Right lobe of liver (tissue), 6 donors: Measurements from ENCODE around the gene PARD6B. TPM values are rescaled to one million over a fixed set of nuclear protein-coding genes. Genes with fewer than 3 reads are reported as not detected.

Experiments used
- ATAC-seq, 4 donors: fragments of 200-7000 bp; cut with Tn5 transposase; one replicate each; pipeline ENCODE4 v1.9.1; 2020; ENCODE audit warnings: mild to moderate bottlenecking in 4 of 4, moderate library complexity in 4 of 4
- DNase-seq, 3 donors: peaks; one replicate each; pipeline ENCODE4 v3.0.0-alpha.2; 2020
- H3K27ac ChIP-seq, 3 donors: fragments of 200-600 bp; one replicate each; pipeline ENCODE4 v1.8.0; 2022
- H3K27me3 ChIP-seq, 2 donors: fragments of 200-600 bp; one replicate each; pipeline ENCODE4 v1.8.0; 2022
- H3K36me3 ChIP-seq, 4 donors: fragments of 200-600 bp; sonication (generic) in 1 of 4; one replicate each; pipeline versions ENCODE4 v1.5.1 to v1.8.0; 2017 to 2022; ENCODE audit warnings: control low read depth in 1 of 4
- H3K4me1 ChIP-seq, 4 donors: fragments of 200-600 bp; sonication (generic) in 1 of 4; one replicate each; pipeline versions ENCODE4 v1.5.1 to v1.8.0; 2017 to 2022; ENCODE audit warnings: control low read depth in 1 of 4
- H3K4me3 ChIP-seq, 3 donors: fragments of 200-600 bp; one replicate each; pipeline ENCODE4 v1.8.0; 2022
- H3K9me3 ChIP-seq, 4 donors: fragments of 200-600 bp; sonication (generic) in 1 of 4; one replicate each; pipeline versions ENCODE4 v1.5.1 to v1.8.0; 2017 to 2022; ENCODE audit warnings: control low read depth in 1 of 4
- POLR2A ChIP-seq: fragments of 450-650 bp; IDR thresholded peaks from one replicate; pipeline ENCODE4 v1.6.1; 2017; ENCODE audit warnings: antibody characterized with exemption, mild to moderate bottlenecking
- WGBS: methylation state at CpG from one replicate; pipeline ENCODE4 v1.1.6; 2018; ENCODE audit warnings: low coverage, low lambda C conversion rate; ENCODE audit not compliant: insufficient coverage; ENCODE audit errors: missing lambda C conversion rate; 5-methylcytosine and 5-hydroxymethylcytosine counted together
- intact Hi-C, 2 donors: fragments of 100-400 bp; cut with DNase I; formaldehyde crosslinking; loops; one replicate each; pipeline versions ENCODE4 v1.11.2 to v1.14.1; 2022
- total RNA-seq, 6 experiments: library from RNA; depleted of rRNA in 2 of 6; stranded (reverse); fragments of >200 nt in 2 of 6; fragmentation: NEBNext Ultra II Directional in 3 of 6; extraction: Animal tissue kit (Norgen Biotek cat#: 25700) in 3 of 6; gene quantifications; one replicate each; pipeline versions ENCODE4 v1.1.0 to v1.2.4, GENCODE V29; 2016 to 2023
- TF ChIP-seq, protein P1 (sequence below), 4 donors: fragments of 200-600 bp in 3 of 4; fragments of 450-650 bp in 1 of 4; IDR thresholded peaks; one replicate each; pipeline versions ENCODE4 v1.5.1 to v1.8.0; 2016 to 2022; ENCODE audit warnings: antibody characterized with exemption in 4 of 4, mild to moderate bottlenecking in 2 of 4
- donor health status: DM: no; HTN: yes; CAD: no.
- donor health status: DM: no; HTN: no; CAD: no.
- donor health status: DM: no; HTN: no; CAD: no.
- donor health status: DM: no; HTN: yes; CAD: no.
- donor health status: DM: no; HTN: yes; CAD: no.

PARD6B gene
- total RNA-seq, 6 experiments from 2014 or later: 6.6 to 11.1 (median 8.5) TPM

DNA sequence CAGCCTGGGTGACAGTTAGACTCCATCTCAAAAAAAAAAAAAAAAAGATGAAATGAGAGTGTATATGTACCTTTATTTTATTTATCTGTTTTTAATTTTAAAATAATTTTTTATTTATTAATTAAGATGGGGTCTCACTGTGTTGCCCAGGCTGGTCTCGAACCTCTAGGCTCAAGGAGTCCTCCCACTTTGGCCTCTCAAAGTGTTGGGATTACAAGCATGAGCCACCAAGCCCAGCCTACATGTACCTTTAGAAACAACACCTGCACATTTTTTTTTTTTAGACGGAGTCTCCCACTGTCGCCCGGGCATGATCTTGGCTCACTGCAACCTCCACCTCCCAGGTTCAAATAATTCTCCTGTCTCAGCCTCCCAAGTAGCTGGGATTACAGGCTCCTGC is 12.1 kb upstream of the PARD6B start:
- Histone ChIP-seq H3K36me3 (no peaks in the 10 kb centered on the region), H3K4me1 (no peaks in the 10 kb centered on the region), H3K27me3 (no peaks in the 10 kb centered on the region), H3K9me3 (no peaks in the 10 kb centered on the region), H3K27ac (no peak overlapping the region), H3K4me3 (no peak overlapping the region)
- no peak for DNase-seq
- ATAC-seq: no peak
- TF ChIP-seq, protein P1, sequence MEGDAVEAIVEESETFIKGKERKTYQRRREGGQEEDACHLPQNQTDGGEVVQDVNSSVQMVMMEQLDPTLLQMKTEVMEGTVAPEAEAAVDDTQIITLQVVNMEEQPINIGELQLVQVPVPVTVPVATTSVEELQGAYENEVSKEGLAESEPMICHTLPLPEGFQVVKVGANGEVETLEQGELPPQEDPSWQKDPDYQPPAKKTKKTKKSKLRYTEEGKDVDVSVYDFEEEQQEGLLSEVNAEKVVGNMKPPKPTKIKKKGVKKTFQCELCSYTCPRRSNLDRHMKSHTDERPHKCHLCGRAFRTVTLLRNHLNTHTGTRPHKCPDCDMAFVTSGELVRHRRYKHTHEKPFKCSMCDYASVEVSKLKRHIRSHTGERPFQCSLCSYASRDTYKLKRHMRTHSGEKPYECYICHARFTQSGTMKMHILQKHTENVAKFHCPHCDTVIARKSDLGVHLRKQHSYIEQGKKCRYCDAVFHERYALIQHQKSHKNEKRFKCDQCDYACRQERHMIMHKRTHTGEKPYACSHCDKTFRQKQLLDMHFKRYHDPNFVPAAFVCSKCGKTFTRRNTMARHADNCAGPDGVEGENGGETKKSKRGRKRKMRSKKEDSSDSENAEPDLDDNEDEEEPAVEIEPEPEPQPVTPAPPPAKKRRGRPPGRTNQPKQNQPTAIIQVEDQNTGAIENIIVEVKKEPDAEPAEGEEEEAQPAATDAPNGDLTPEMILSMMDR (IDR thresholded peaks at IDR 0.05): no peak
- no peak for TF ChIP-seq POLR2A
- WGBS: 96% methylated on average over 4 of the region's 4 CpGs
- intact Hi-C loops: no loop called here

DNA sequence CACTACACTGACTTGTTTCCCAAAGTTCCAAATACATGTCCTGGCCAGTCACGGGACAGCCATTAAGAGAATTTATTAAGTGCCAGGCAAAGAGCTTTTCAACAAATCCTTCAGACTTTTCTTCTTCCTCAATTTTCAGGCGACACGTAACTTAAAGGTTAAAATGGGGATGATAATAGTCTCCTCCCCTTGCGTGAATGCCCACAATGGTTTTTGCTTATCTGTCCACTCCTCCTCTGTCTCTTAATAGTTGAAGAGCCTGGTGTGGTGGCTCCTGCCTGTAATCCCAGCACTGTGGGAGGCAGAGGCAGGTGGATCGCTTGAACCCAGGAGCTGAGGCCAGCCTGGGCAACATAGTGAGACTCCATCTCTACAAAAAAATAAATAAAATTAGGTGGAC is 11.4 kb upstream of the PARD6B start:
- Histone ChIP-seq H3K27me3 (no peaks in the 10 kb centered on the region), H3K9me3 (no peaks in the 10 kb centered on the region), H3K27ac (no peak overlapping the region), H3K4me1 (no peaks in the 10 kb centered on the region), H3K36me3 (no peaks in the 10 kb centered on the region), H3K4me3 (no peak overlapping the region)
- DNase-seq (no peak), ATAC-seq (no peak)
- intact Hi-C loops: no loop called here
- no peak for TF ChIP-seq POLR2A
- TF ChIP-seq, protein P1 (IDR thresholded peaks at IDR 0.05): no peak
- WGBS: 90% methylated on average over 5 of the region's 5 CpGs

- intact Hi-C loops: no loop called here
- no peaks in the 10 kb centered on the region for H3K4me1 ChIP-seq
- no peaks in the 10 kb centered on the region for H3K9me3 ChIP-seq
- DNase-seq (no peak), ATAC-seq (no peak)
- H3K27ac ChIP-seq: no peak overlapping the region
- no peak for TF ChIP-seq POLR2A
- TF ChIP-seq, protein P1 (IDR thresholded peaks at IDR 0.05): no peak
- H3K36me3 ChIP-seq: no peaks in the 10 kb centered on the region
- H3K27me3 ChIP-seq: no peaks in the 10 kb centered on the region
- no peak overlapping the region for H3K4me3 ChIP-seq
Observed at GRCh38 chr20:50720582-50720981, 10.8 kb upstream of the PARD6B start.

- H3K36me3 ChIP-seq: no peaks in the 10 kb centered on the region
- H3K4me1 ChIP-seq: peaks cover 0 to 3% (median under 1%) of the 10 kb centered on the region in 4 donors
- 76% methylated on average over 5 of the region's 9 CpGs for WGBS
- ATAC-seq (peak in 1 of 4 donors; percentile 29), DNase-seq (no peak)
- intact Hi-C loops: no loop called here
- H3K4me3 ChIP-seq: no peak overlapping the region
- no peaks in the 10 kb centered on the region for H3K27me3 ChIP-seq
- H3K9me3 ChIP-seq: no peaks in the 10 kb centered on the region
- no peak overlapping the region for H3K27ac ChIP-seq
- no peak for TF ChIP-seq POLR2A
- TF ChIP-seq, protein P1 (IDR thresholded peaks at IDR 0.05): no peak
Observed at GRCh38 chr20:50721881-50722281, 9.5 kb upstream of the PARD6B start.
